ENCODE data around the gene RBBP8NL.

Gene RBBP8NL

DNA sequence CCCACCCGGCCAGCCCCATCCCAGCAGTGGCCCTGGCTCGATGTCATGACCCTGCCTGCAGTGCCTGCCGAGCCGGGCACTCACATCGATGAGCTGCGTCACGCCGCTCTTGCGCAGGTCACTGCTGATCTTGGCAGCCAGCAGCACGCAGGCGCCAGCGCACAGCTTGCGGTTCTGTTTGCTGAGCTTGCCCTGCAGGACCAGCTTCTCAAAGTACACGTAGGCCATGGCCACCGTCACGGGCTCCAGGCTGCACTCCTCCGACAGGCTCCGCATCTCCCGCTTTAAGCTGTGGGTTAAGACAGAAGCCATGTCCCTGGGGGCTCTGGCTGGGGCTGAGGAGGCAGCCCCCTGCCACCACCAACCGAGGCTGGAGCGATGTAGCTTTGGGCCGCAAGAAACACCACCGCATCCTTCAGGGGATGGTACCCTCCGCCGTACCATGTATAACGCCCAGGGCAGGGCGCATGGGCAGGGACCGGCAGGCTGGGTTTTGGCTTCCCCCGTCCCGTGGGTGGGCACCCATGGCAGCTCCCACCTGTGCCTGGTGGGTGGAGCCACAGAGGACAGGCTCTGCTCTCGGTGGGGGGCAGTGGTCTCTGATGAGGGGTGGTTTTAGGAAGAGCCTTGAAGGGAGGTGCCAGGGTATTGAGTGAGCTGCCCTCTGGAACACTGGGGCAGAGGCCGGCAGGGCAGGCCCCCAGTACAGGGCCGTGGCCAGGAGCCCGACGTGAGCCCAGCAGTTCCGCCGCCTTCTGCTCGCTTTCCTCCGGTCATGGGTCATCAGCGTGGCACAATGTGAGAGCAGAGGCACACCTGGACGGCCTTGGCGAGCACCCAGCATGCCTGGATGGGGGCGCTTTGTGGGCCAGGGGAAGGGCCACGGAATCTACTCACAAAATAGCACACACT is 35.9 kb downstream of the RBBP8NL start:
- Histone ChIP-seq H3K27me3 (replicated peaks; ENCODE audit: control insufficient read depth, insufficient read depth, low read length) (no peaks in the 10 kb centered on the region), H3K9me3 (ENCODE audit: control insufficient read depth, low read length) (no peaks in the 10 kb centered on the region)

DNA sequence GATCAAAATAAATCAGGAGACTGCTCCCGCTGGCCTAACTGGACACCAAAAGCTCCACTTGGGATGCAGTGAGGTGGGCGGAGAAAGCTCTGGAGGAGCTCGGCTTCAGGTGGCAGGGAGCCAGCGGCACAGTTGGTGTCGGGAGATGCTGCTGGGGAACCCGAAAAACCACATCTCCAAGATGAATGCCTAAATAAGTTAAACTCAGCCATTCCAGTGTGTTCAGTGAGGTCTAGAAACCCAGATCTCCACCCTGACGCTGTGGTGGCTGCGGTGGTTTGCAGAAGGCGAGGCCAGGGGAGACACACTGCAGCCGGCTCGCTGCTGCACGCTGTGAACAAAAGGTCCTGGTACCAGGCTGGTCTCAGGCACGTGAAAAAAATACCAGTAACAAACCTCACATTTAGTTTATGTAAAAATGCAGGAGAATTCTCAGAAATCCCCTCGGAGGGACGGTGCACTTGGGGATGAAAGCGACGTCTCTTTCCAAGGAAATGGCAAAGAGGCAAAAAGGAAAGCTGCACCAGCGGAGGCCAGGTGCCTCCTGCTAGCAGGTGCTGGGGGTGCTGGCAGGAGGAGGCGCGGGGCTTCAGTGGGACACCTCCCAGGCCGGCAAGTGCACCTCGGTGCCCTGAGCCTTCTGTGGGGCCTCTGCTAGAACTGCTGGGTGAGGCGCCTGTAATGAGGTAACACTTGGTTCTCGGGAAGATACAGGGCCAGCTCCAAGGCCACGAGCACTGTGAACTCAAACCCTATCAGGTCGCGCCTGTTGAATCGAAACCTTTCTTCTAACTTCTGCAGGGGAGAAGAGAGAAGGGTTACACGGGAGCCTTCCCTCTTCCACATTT is 36.8 kb downstream of the RBBP8NL start:
- Histone ChIP-seq H3K4me1 (ENCODE audit: control insufficient read depth, insufficient read depth, low read length) (peaks cover 10% of the 10 kb centered on the region), H3K9me3 (ENCODE audit: control insufficient read depth, low read length) (no peaks in the 10 kb centered on the region), H3K4me3 (ENCODE audit: low read length) (no peak overlapping the region), H3K9ac (ENCODE audit: low read length) (no peak overlapping the region), H3K27me3 (replicated peaks; ENCODE audit: control insufficient read depth, insufficient read depth, low read length) (no peaks in the 10 kb centered on the region), H3K36me3 (ENCODE audit: control insufficient read depth, insufficient read depth, low read length, severe bottlenecking) (peaks cover 22% of the 10 kb centered on the region)
- DNase-seq (ENCODE audit: low read depth), result no peak

More for the DNA sequence above, 35.9 kb downstream of the RBBP8NL start:
- H3K9ac ChIP-seq (ENCODE audit: low read length), result no peak overlapping the region
- peaks cover 9% of the 10 kb centered on the region for H3K4me1 ChIP-seq (ENCODE audit: control insufficient read depth, insufficient read depth, low read length)
- no peak for DNase-seq (ENCODE audit: low read depth)
- H3K4me3 ChIP-seq (ENCODE audit: low read length), result no peak overlapping the region
- H3K36me3 ChIP-seq (ENCODE audit: control insufficient read depth, insufficient read depth, low read length, severe bottlenecking), result peaks cover 22% of the 10 kb centered on the region

DNA sequence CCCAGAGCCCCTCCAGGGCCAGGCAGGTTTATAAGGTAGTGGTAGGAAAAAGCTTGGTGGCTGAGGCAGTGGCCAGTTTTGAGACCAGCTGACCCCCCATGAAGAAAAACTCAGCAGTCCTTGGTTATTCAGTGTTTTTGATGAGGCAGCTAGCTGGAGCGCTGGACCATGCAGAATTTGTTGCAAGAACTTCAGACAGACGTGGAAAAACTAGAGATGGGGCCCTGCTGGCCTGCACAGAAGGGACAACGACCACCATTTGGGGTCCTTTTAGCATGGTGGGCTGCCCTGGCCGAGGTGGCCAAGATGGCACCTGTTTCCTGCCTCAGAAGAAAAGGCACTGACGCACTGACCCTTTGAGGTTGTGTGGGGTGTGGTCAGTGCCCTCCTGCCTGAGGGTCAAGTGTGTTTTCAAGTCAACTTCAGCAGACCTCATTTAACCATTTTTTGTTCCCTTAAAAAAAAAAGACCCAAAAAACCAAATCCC is 37.7 kb downstream of the RBBP8NL start:
- no peaks in the 10 kb centered on the region for H3K27me3 ChIP-seq (replicated peaks; ENCODE audit: control insufficient read depth, insufficient read depth, low read length)
- no peak for DNase-seq (ENCODE audit: low read depth)
- H3K9ac ChIP-seq (ENCODE audit: low read length), result no peak overlapping the region
- peaks cover 22% of the 10 kb centered on the region for H3K36me3 ChIP-seq (ENCODE audit: control insufficient read depth, insufficient read depth, low read length, severe bottlenecking)
- H3K4me3 ChIP-seq (ENCODE audit: low read length), result no peak overlapping the region
- H3K9me3 ChIP-seq (ENCODE audit: control insufficient read depth, low read length), result no peaks in the 10 kb centered on the region
- H3K4me1 ChIP-seq (ENCODE audit: control insufficient read depth, insufficient read depth, low read length), result peaks cover 15% of the 10 kb centered on the region

DNA sequence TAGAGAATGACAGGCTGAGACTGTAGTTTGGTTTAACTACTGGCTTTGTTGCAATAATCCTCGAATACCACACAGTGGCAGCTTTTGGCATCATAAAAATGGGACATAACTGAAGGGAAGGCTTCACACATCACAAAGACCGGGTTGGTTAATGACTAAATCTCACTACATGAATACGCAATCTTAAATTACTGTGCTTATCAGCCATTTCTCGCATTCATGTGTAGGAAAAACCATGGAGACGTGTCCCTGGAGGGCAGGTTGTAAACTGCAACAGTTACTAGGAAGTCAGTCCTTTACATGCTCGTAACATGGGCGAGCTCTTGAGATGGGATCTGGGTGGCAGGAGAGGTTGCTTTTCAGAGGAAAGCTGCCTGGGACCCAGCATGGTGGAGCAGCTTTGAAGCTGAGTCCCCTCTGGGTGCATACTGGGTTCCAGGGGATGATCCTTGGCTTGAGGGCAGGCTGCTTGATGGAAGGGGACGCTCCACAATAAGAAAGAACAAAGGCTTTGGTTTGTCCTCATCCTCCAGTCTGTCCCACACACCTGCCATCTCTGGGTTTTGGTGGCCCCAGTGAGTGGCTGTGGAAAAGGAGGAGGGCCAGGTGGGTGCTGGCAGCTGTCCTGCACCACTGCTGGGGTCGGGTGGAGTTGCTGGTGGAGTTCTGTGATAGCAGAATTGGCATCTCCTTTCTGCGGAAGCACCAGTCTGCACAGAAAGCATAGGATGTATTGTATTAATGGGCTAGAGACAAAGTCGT is 38.3 kb downstream of the RBBP8NL start:
- Histone ChIP-seq H3K4me3 (ENCODE audit: low read length) (no peak overlapping the region), H3K9me3 (ENCODE audit: control insufficient read depth, low read length) (no peaks in the 10 kb centered on the region), H3K36me3 (ENCODE audit: control insufficient read depth, insufficient read depth, low read length, severe bottlenecking) (peaks cover 22% of the 10 kb centered on the region), H3K9ac (ENCODE audit: low read length) (no peak overlapping the region), H3K4me1 (ENCODE audit: control insufficient read depth, insufficient read depth, low read length) (peaks cover 15% of the 10 kb centered on the region), H3K27me3 (replicated peaks; ENCODE audit: control insufficient read depth, insufficient read depth, low read length) (no peaks in the 10 kb centered on the region)
- no peak for DNase-seq (ENCODE audit: low read depth)

DNA sequence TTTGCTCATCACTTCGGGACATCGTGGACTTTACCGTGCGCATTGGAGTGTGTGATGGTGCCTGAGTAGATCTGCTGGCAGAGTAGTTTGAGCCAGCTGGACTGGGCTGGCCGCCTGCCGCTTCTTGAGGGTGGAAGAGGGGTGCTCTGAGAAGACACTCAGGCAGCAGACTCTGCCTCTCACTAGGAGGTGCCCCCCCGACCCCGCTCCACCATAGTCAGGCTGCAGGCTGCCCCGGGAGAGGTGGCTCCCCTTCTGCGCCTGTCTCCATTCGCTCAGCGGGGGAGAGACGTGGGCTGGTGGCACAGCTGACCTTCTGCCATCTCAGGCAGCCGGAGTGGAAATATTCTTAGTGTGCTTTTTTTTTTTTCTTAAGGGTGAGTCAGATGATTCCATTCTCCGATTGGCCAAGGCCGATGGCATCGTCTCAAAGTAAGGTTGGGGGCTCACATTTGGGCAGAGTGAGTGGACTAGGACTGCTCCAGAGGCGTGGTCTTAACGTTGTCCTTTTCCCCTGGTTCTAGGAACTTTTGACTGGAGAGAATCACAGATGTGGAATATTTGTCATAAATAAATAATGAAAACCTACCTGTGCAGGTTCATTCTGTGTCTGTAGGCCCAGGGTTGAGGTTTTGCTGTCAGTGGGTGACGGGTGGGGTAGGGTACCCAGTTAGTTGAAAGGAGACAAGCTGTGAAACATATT is 39.3 kb downstream of the RBBP8NL start:
- no peaks in the 10 kb centered on the region for H3K27me3 ChIP-seq (replicated peaks; ENCODE audit: control insufficient read depth, insufficient read depth, low read length)
- peak overlapping the region; percentile 95 for H3K9ac ChIP-seq (ENCODE audit: low read length)
- peak overlapping the region; percentile 92 for H3K4me3 ChIP-seq (ENCODE audit: low read length)
- H3K36me3 ChIP-seq (ENCODE audit: control insufficient read depth, insufficient read depth, low read length, severe bottlenecking), result peaks cover 22% of the 10 kb centered on the region
- H3K4me1 ChIP-seq (ENCODE audit: control insufficient read depth, insufficient read depth, low read length), result peaks cover 15% of the 10 kb centered on the region
- no peaks in the 10 kb centered on the region for H3K9me3 ChIP-seq (ENCODE audit: control insufficient read depth, low read length)
- peak; percentile 19 for DNase-seq (ENCODE audit: low read depth)

DNA sequence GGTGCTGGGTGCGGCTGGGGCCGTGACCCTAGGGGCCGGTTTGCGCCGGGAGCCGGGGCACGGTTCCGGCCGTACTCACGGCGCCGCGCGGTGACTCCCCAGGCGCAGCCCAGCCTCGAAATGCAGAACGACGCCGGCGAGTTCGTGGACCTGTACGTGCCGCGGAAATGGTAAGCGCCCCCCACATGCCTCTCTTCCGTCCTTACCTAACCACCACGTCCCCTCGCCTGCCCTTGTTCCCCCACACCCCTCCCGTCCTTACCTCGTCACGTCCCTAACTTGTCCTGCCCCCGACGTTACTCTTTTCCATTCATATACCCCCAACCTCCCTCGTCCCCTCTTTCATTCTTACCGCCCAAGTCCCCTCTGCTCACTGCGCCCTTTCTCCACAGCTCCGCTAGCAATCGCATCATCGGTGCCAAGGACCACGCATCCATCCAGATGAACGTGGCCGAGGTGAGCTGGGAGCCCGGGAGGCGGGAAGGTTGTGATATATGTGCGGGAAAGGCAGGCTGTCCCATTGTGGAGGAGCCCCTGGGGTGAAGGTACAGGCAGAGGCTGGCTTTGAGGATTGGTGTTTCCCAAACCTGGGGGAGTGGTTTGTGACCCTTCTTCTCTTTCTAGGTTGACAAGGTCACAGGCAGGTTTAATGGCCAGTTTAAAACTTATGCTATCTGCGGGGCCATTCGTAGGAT is 40.0 kb downstream of the RBBP8NL start:
- no peaks in the 10 kb centered on the region for H3K9me3 ChIP-seq (ENCODE audit: control insufficient read depth, low read length)
- no peaks in the 10 kb centered on the region for H3K27me3 ChIP-seq (replicated peaks; ENCODE audit: control insufficient read depth, insufficient read depth, low read length)
- DNase-seq (ENCODE audit: low read depth), result peak; percentile 17
- peaks cover 15% of the 10 kb centered on the region for H3K4me1 ChIP-seq (ENCODE audit: control insufficient read depth, insufficient read depth, low read length)
- H3K36me3 ChIP-seq (ENCODE audit: control insufficient read depth, insufficient read depth, low read length, severe bottlenecking), result peaks cover 22% of the 10 kb centered on the region
- H3K4me3 ChIP-seq (ENCODE audit: low read length), result peak overlapping the region; percentile 92
- peak overlapping the region; percentile 95 for H3K9ac ChIP-seq (ENCODE audit: low read length)

DNA sequence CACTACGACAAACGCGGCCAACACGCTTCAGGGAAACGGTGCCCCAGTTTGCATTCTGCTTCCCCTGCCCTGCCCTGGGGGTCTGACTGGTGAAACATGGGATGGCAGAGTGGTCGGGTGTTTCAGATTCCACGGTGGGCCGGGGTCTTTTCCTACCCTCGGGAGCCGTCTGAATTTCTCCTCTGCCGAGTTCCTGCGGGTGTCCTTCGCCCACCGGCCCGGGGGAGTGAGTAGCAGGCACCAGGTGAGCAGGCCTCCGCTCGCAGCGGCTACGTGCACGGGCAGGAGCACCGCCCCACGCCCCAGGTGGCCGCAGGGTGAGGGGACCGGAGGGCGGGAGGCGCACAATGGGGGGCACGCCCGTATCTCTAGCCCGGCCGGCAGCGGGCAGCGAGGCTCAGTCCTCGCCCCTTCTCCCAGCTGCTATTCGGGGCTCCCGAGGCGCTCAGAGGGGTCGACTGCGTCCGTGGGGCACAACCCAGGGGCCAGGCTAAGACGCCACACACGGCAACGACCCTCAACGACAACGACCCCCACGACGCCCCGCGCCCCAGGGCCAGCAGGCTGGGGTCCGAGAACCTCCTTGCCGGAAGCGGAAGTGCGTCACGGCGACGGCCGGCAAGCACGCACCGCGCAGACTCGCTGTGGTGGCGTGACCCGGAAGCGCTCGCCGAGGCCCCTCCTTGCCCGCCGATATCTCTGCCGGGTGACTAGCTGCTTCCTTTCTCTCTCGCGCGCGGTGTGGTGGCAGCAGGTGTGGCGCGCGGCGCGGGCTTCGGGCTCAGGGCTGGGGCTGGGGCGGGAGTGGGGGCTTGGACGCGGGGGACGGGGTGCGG is 40.7 kb downstream of the RBBP8NL start, which contains the start of gene RPS21:
Gene RPS21, plus strand, starts transcription at position 721 of the 836 bp plus-strand sequence. CDS start 236 bp downstream, outside the sequence.
- H3K9me3 ChIP-seq (ENCODE audit: control insufficient read depth, low read length), result no peaks in the 10 kb centered on the region
- H3K4me3 ChIP-seq (ENCODE audit: low read length), result peak within 1 kb of the TSS; percentile 92
- peaks cover 28% of the 10 kb centered on the region for H3K36me3 ChIP-seq (ENCODE audit: control insufficient read depth, insufficient read depth, low read length, severe bottlenecking)
- H3K4me1 ChIP-seq (ENCODE audit: control insufficient read depth, insufficient read depth, low read length), result peaks cover 15% of the 10 kb centered on the region
- H3K9ac ChIP-seq (ENCODE audit: low read length), result peak within 1 kb of the TSS; percentile 95
- H3K27me3 ChIP-seq (replicated peaks; ENCODE audit: control insufficient read depth, insufficient read depth, low read length), result no peaks in the 10 kb centered on the region
- peak; percentile 97 for DNase-seq (ENCODE audit: low read depth)

DNA sequence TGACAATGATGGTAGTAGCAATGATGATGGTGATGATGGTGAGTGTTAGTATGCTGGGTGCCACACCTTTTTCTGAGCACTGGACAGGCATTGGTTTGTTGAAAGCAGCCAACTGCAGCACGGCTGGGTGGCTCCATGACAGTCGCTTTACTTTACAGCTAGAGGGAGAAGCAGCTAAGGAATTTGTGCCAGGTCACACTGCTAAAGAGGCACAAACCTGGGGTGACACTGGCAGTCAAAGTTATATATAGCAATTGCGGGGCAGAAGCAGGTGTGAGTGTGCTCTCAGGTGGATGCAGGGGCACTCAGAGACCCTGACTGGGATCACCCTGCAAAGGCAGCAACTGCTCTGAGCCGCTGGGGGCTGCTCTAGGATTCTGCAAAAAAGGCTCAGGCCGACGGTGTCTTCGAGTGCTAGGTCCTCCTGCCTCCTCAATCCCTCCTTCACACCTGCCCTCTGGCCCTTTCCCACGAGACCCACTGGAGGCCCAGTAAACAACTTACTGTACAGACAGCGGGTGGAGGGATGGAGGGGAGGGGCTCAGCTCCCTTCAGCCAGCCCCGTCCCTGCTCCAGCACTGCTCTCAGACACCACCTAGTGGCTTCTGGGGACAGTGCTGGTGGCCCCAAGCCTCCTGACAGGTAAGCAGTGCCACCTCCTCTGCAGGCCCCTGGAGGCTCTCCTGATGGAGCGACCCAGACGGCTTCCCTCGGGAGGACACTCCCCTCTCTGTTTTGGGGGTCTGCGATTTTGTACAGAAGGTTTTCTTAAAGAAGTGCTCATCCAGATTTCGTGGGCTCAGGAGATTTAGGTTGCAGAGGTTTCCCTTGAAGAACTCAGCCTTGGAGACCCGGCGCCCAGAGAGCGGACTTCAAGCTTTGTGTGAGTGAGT is 44.8 kb downstream of the RBBP8NL start:
- no peaks in the 10 kb centered on the region for H3K27me3 ChIP-seq (replicated peaks; ENCODE audit: control insufficient read depth, insufficient read depth, low read length)
- H3K4me1 ChIP-seq (ENCODE audit: control insufficient read depth, insufficient read depth, low read length), result peaks cover 14% of the 10 kb centered on the region
- peak; percentile 89 for DNase-seq (ENCODE audit: low read depth)
- no peaks in the 10 kb centered on the region for H3K9me3 ChIP-seq (ENCODE audit: control insufficient read depth, low read length)
- no peak overlapping the region for H3K9ac ChIP-seq (ENCODE audit: low read length)
- H3K36me3 ChIP-seq (ENCODE audit: control insufficient read depth, insufficient read depth, low read length, severe bottlenecking), result peaks cover 8% of the 10 kb centered on the region
- no peak overlapping the region for H3K4me3 ChIP-seq (ENCODE audit: low read length)

DNA sequence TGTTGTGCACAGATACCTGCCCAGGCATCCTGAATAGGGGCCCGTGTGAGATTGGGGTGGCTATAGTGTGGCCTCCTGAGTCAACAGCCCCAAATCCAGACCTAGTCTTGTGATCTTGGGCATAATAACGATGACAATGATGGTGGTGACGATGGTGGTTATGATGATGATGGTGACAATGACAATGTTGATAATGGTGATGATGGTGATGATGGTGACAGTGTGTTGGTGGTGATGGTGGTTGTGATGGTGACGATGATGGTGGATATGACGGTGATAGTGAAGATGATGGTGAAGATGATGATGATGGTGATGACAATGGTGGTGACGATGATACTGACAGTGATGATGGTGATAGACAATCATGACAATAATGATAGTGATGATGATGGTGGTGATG is 45.5 kb downstream of the RBBP8NL start:
- no peaks in the 10 kb centered on the region for H3K27me3 ChIP-seq (replicated peaks; ENCODE audit: control insufficient read depth, insufficient read depth, low read length)
- H3K4me1 ChIP-seq (ENCODE audit: control insufficient read depth, insufficient read depth, low read length), result peaks cover 14% of the 10 kb centered on the region
- DNase-seq (ENCODE audit: low read depth), result no peak
- H3K9me3 ChIP-seq (ENCODE audit: control insufficient read depth, low read length), result no peaks in the 10 kb centered on the region
- peaks cover 8% of the 10 kb centered on the region for H3K36me3 ChIP-seq (ENCODE audit: control insufficient read depth, insufficient read depth, low read length, severe bottlenecking)
- H3K9ac ChIP-seq (ENCODE audit: low read length), result no peak overlapping the region
- H3K4me3 ChIP-seq (ENCODE audit: low read length), result no peak overlapping the region
